Right lobe of liver (tissue), 6 donors: ENCODE data around the gene NUP62CL. TPM values are rescaled to one million over a fixed set of nuclear protein-coding genes. Genes with fewer than 3 reads are reported as not detected.
A peak's percentile ranks its signal among the peaks of the same experiment; 100 is the strongest.

ENCODE experiments used
- ATAC-seq, 4 donors: fragments of 200-7000 bp; cut with Tn5 transposase; one replicate each; pipeline ENCODE4 v1.9.1; 2020; ENCODE audit warnings: mild to moderate bottlenecking in 4 of 4, moderate library complexity in 4 of 4
- DNase-seq, 3 donors: peaks; one replicate each; pipeline ENCODE4 v3.0.0-alpha.2; 2020
- H3K27ac ChIP-seq, 3 donors: fragments of 200-600 bp; one replicate each; pipeline ENCODE4 v1.8.0; 2022
- H3K27me3 ChIP-seq, 2 donors: fragments of 200-600 bp; one replicate each; pipeline ENCODE4 v1.8.0; 2022
- H3K36me3 ChIP-seq, 4 donors: fragments of 200-600 bp; sonication (generic) in 1 of 4; one replicate each; pipeline versions ENCODE4 v1.5.1 to v1.8.0; 2017 to 2022; ENCODE audit warnings: control low read depth in 1 of 4
- H3K4me1 ChIP-seq, 4 donors: fragments of 200-600 bp; sonication (generic) in 1 of 4; one replicate each; pipeline versions ENCODE4 v1.5.1 to v1.8.0; 2017 to 2022; ENCODE audit warnings: control low read depth in 1 of 4
- H3K4me3 ChIP-seq, 3 donors: fragments of 200-600 bp; one replicate each; pipeline ENCODE4 v1.8.0; 2022
- H3K9me3 ChIP-seq, 4 donors: fragments of 200-600 bp; sonication (generic) in 1 of 4; one replicate each; pipeline versions ENCODE4 v1.5.1 to v1.8.0; 2017 to 2022; ENCODE audit warnings: control low read depth in 1 of 4
- POLR2A ChIP-seq: fragments of 450-650 bp; IDR thresholded peaks from one replicate; pipeline ENCODE4 v1.6.1; 2017; ENCODE audit warnings: antibody characterized with exemption, mild to moderate bottlenecking
- WGBS: methylation state at CpG from one replicate; pipeline ENCODE4 v1.1.6; 2018; ENCODE audit warnings: low coverage, low lambda C conversion rate; ENCODE audit not compliant: insufficient coverage; ENCODE audit errors: missing lambda C conversion rate; 5-methylcytosine and 5-hydroxymethylcytosine counted together
- intact Hi-C, 2 donors: fragments of 100-400 bp; cut with DNase I; formaldehyde crosslinking; loops; one replicate each; pipeline versions ENCODE4 v1.11.2 to v1.14.1; 2022
- long read RNA-seq: library from polyadenylated mRNA; unstranded; transcript quantifications from one replicate; pipeline ENCODE4 v2.0.0, GENCODE V29; 2019
- total RNA-seq, 6 experiments: library from RNA; depleted of rRNA in 2 of 6; stranded (reverse); fragments of >200 nt in 2 of 6; fragmentation: NEBNext Ultra II Directional in 3 of 6; extraction: Animal tissue kit (Norgen Biotek cat#: 25700) in 3 of 6; gene quantifications; one replicate each; pipeline versions ENCODE4 v1.1.0 to v1.2.4, GENCODE V29; 2016 to 2023
- TF ChIP-seq, protein P1 (sequence below), 4 donors: fragments of 200-600 bp in 3 of 4; fragments of 450-650 bp in 1 of 4; IDR thresholded peaks; one replicate each; pipeline versions ENCODE4 v1.5.1 to v1.8.0; 2016 to 2022; ENCODE audit warnings: antibody characterized with exemption in 4 of 4, mild to moderate bottlenecking in 2 of 4
- donor health status: DM: no; HTN: yes; CAD: no.
- donor health status: DM: no; HTN: no; CAD: no.
- donor health status: DM: no; HTN: no; CAD: no.
- donor health status: DM: no; HTN: yes; CAD: no.
- donor health status: DM: no; HTN: yes; CAD: no.

The NUP62CL gene, protein sequence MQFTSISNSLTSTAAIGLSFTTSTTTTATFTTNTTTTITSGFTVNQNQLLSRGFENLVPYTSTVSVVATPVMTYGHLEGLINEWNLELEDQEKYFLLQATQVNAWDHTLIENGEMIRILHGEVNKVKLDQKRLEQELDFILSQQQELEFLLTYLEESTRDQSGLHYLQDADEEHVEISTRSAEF
- 1 to 10 TPM in 2 of 6 experiments, under 1 TPM in 4; 0.13 to 1.5 (median 0.31) TPM for total RNA-seq
- long read RNA-seq, partial matches to known transcripts = 0 of 1 reads
- long read RNA-seq, other reads (novel, unspliced or antisense) = 1 of 1 reads

DNA sequence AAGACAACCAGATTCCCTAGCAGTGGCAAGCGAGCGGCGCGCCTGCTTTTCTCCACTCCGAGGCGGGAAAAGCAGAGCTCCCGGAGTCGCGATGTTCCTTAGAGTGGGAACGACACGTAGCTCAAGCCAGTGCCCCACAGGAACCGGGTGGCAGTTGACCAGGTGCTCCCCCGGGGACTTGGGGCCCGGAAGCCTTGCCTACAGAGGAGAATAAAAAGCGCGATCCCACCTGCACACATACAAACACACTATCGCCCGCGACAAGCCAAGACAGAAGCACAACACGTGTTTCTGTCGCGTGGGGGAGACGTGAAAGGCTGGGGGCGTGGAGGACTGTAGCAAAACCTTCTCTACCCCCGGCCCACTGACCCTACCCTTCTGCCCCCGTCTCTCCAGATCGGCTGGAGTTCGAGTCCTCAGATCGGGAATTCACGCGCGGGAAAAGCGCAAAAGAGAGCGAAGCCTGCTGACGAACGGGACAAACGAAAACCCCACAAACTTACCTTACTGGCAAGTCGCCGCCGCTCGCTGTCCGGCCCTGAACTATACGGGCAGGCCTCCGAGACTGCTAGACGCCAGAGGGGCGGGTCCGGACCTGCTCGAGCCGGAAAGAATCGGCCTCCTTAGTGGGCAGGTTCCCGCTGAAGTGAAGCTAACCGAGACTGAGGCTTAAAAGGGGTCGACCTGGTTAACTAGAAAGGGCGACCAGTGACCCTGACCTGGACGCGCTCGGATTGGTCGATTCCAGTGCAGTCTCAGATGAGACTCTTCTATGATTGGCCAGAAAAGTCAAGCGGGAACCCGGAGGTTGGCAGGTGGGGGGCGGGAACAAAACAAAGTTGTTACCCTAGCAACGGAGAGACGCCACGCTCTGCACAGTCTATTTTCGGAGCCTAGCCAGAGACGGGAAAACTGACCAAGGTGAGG lies at the start of gene NUP62CL, which contains the start of gene DNAAF6:
NUP62CL (minus strand) TSS at position 664 of the 927 bp plus-strand sequence. CDS start 31,287 bp downstream, outside the sequence.
DNAAF6 (plus strand) TSS at position 842 of the 927 bp plus-strand sequence. CDS start 6,265 bp downstream, outside the sequence.
- Histone ChIP-seq H3K27ac (peak within 1 kb of the TSS in 2 of 3 donors; percentile 1 to 14), H3K4me1 (no peaks in the 10 kb centered on the region), H3K36me3 (no peaks in the 10 kb centered on the region), H3K9me3 (no peaks in the 10 kb centered on the region), H3K4me3 (peak within 1 kb of the TSS; percentile 34 to 56 (median 44)), H3K27me3 (no peaks in the 10 kb centered on the region)
- intact Hi-C loops = no loop called here
- TF ChIP-seq, protein P1, sequence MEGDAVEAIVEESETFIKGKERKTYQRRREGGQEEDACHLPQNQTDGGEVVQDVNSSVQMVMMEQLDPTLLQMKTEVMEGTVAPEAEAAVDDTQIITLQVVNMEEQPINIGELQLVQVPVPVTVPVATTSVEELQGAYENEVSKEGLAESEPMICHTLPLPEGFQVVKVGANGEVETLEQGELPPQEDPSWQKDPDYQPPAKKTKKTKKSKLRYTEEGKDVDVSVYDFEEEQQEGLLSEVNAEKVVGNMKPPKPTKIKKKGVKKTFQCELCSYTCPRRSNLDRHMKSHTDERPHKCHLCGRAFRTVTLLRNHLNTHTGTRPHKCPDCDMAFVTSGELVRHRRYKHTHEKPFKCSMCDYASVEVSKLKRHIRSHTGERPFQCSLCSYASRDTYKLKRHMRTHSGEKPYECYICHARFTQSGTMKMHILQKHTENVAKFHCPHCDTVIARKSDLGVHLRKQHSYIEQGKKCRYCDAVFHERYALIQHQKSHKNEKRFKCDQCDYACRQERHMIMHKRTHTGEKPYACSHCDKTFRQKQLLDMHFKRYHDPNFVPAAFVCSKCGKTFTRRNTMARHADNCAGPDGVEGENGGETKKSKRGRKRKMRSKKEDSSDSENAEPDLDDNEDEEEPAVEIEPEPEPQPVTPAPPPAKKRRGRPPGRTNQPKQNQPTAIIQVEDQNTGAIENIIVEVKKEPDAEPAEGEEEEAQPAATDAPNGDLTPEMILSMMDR (IDR thresholded peaks at IDR 0.05) = no peak
- TF ChIP-seq POLR2A = no peak
- ATAC-seq = peak; percentile 92 to 98 (median 94)
- 40% methylated on average over 30 of the region's 66 CpGs for WGBS
- peak; percentile 71 to 82 (median 80) for DNase-seq

DNA sequence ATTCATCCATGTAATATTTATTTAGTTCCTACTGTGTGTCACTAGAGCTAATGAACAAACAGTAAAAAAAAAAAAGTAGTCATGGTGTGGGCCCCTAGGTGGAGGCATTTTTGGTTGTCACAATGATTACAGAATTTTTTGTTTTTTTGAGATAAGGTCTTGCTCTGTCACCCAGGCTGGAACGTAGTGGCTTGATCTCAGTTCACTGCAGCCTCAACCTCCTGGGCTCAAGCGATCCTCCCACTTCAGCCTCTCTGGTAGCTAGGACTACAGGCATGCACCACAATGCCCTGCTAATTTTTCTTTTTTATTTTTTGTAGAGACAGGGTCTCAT lies 22.2 kb upstream of the NUP62CL start:
- Histone ChIP-seq H3K4me3 (no peak overlapping the region), H3K36me3 (no peaks in the 10 kb centered on the region), H3K27ac (no peak overlapping the region), H3K4me1 (no peaks in the 10 kb centered on the region), H3K9me3 (no peaks in the 10 kb centered on the region), H3K27me3 (no peaks in the 10 kb centered on the region)
- TF ChIP-seq, protein P1 (IDR thresholded peaks at IDR 0.05) = no peak
- TF ChIP-seq POLR2A = no peak
- intact Hi-C loops = no loop called here
- DNase-seq (no peak), ATAC-seq (no peak)
- WGBS = 65% methylated on average over 2 of the region's 2 CpGs

DNA sequence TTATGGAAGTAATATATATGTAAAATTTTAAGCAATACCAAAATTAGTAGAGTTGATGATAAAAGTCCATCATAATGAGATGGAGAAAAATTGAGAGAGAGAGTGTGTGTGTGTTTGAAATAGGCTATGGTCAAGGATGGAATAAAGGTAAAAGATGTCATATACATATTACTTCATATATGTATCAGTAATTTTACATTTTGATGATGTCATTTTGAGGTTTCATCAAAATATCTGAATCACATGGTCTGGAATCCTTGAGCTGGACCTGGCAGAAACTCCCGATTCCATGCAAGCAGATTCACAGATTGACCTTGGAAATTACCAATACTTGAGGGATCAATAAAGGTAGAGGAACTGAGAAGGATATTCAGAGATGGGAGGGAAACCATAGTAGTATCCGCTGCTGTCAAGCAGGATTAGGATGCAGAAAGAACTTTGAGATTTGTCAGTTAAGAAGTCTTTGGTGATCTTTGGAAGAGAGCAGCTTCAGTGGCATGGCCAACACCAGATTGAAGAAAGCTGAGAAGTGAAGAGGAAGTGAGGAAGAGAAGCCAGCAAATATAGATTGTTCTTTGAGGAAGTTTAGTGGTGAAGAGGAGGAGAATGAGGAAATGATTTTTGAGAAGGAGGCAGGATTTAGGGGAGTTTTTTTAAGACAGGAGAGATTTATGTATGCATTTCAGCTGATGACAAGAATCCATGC lies 21.7 kb upstream of the NUP62CL start:
- ATAC-seq (no peak), DNase-seq (no peak)
- Histone ChIP-seq H3K36me3 (no peaks in the 10 kb centered on the region), H3K4me3 (no peak overlapping the region), H3K27ac (no peak overlapping the region), H3K4me1 (no peaks in the 10 kb centered on the region), H3K9me3 (no peaks in the 10 kb centered on the region), H3K27me3 (no peaks in the 10 kb centered on the region)
- 79% methylated on average over 2 of the region's 2 CpGs for WGBS
- TF ChIP-seq, protein P1 (IDR thresholded peaks at IDR 0.05) = no peak
- TF ChIP-seq POLR2A = no peak
- intact Hi-C loops = no loop called here

DNA sequence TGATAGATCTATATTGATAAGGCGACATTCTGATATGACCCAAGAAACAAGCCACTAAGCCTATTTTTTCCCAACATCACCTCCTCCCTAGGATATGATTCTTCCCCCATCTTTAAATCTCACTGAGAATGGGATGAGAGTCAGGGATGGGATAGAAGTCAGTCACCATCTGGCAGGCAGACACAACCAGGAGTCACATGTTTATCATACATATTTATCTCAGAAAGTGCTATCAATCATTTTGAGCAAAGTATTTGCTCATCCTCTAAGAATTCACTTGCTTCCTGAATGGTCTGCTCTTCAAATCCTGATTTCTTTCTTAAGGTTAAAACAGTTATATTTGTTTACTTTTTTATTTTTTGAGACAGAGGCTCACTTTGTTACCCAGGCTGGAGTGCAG lies 20.5 kb upstream of the NUP62CL start:
- ATAC-seq (no peak), DNase-seq (no peak)
- Histone ChIP-seq H3K27ac (no peak overlapping the region), H3K4me1 (no peaks in the 10 kb centered on the region), H3K36me3 (no peaks in the 10 kb centered on the region), H3K4me3 (no peak overlapping the region), H3K27me3 (no peaks in the 10 kb centered on the region), H3K9me3 (no peaks in the 10 kb centered on the region)
- 56% methylated on average over 1 of the region's 1 CpG for WGBS
- intact Hi-C loops = no loop called here
- TF ChIP-seq POLR2A = no peak
- TF ChIP-seq, protein P1 (IDR thresholded peaks at IDR 0.05) = no peak
